Measurements from ENCODE around the gene SETBP1.

- TF ChIP-seq CTCF (IDR thresholded peaks at IDR 0.05) (no peak), POLR2A (IDR thresholded peaks at IDR 0.05) (no peak)
Observed at GRCh38 chr18:44744161-44745121, 63.8 kb downstream of the SETBP1 start.
